NCI-H2196 treated with DMSO at 0.1 percent for 48 hours (cell line): ENCODE results near the gene PDE6C.

Experiments used
- DNase-seq: peaks from one replicate; lab custom pipeline; 2025; ENCODE audit not compliant: unreplicated experiment; lab: John Stamatoyannopoulos, UW

Gene PDE6C

DNA sequence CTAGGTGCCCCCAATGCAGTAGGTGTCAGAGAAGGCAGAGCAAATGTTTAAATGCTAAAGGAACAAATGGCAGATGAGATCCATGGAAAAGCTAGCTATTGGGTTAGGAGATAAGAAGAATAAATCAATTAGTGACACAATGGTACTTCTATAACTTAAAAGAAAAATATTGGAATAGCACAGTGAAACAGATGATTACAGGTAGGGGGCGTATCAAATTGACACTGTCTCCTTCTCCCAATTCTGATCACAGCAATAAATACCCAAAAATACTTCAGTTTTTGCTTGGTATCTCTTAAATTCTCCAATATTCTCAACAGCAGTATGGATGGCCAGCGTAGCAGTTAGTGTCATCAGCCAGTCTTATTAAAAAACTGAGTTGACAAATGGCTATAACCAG is 84.9 kb downstream of the PDE6C start:
- DNase-seq = no peak

DNA sequence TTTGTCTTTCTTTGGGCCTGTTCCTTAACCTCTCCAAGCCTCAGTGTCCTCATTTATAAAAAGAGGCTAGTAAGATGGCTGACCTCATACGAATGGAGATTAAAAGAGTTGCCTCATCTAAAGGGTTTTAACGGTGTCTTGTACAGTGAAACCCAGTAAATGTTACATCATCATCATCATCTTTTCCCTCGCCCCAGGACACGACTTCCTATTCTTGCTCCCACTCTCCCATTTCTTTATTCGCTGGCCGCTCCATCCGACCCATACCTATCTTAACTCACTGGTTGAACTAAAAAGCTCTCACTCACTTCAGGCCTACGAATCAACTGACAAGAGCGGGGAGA is 89.5 kb downstream of the PDE6C start:
- DNase-seq = no peak

- DNase-seq = peak; percentile 39
Measured at GRCh38 chr10:93702210-93703001, 90.1 kb downstream of the PDE6C start, which contains the start of gene FRA10AC1. Gene FRA10AC1, minus strand, starts transcription at chr10:93702592. Its CDS starts 2,486 bp downstream, at chr10:93700106.

GRCh38 chr10:93703066-93703465 is 90.7 kb downstream of the PDE6C start:
- no peak for DNase-seq

- DNase-seq = no peak
Measured at GRCh38 chr10:93703841-93704240, 91.5 kb downstream of the PDE6C start.

DNA sequence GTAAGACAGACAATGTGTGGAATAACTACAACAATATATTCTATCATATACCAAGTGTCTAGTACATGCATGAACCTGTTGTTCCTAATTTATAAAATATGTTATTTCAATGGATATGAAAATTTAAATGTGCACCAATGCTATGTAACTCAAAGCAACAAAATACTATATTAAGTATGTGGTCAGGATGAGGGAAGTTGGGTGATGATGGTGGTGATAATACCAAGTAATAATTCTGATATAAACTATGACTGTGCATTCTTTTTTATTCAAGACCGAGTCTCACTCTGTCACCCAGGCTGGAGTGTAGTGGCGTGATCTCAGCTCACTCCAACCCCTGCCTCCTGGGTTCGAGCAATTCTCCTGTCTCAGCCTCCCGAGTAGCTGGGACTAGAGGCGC is 92.1 kb downstream of the PDE6C start:
- no peak for DNase-seq

DNA sequence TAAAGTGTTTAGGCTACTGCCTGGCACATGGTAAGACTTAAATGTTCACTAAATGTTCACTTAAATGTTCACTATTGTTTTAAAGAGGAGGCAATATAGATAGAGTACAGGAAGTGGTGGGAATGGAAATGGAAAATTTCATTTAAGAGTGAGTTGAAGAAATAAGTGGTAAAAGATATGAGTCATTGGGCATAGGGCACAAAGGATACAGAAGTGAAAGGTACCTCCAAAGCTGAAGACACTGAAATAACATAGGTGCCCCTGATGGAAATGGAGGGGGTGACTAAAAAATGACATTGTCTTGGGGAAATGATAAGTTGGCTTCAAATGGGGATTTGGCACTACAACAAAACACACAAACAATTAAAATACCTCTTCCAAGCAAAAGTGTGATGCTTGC is 95.3 kb downstream of the PDE6C start:
- no peak for DNase-seq

- no peak for DNase-seq
Measured at GRCh38 chr10:93710333-93710909, 98.1 kb downstream of the PDE6C start.

DNA sequence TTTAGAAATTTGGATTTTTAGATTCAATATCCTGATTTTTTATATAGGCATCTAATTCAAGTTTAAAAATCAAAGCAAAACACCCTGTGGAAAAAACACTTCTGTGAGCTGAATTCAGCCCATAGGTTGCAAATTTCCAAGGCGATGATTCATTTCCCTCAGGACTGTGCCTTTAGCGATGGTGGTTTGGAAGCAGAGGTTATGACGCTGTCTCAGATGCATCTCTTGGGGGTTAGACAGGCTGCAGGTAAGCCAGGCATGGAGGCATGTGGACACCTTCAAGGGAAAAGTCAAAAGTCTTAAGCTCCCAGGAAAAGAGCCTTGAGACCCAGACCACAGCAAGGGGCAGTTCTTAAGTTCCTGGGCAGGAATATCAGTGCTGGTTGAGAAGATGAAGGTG is 99.6 kb downstream of the PDE6C start:
- DNase-seq = no peak

- no peak for DNase-seq
Measured at GRCh38 chr10:93712593-93712992, 100.3 kb downstream of the PDE6C start.

- no peak for DNase-seq
Measured at GRCh38 chr10:93715345-93715744, 103.0 kb downstream of the PDE6C start.
